MM.1S (cell line): Measurements from ENCODE around the gene CXCL5.

Experiments used
- DNase-seq: peaks from one replicate; pipeline ENCODE4 v3.0.0-alpha.2; 2015
- H2AFZ ChIP-seq: fragments of 300-600 bp; sonication (generic); 2 replicates; pipeline ENCODE4 v1.6.0; 2016; ENCODE audit warnings: antibody characterized with exemption, low read length
- H3F3A ChIP-seq: fragments of 300-600 bp; sonication (generic); 2 replicates; pipeline ENCODE4 v1.6.1; 2016; ENCODE audit warnings: mild to moderate bottlenecking, antibody characterized with exemption, low read length, moderate library complexity, mixed read lengths; ENCODE audit not compliant: insufficient read depth
- H3K27ac ChIP-seq: fragments of 300-600 bp; sonication (generic); 2 replicates; pipeline ENCODE4 v1.5.1; 2016; ENCODE audit warnings: mild to moderate bottlenecking, low read length
- H3K27me3 ChIP-seq: fragments of 300-600 bp; sonication (generic); replicated peaks from 2 replicates; pipeline ENCODE4 v1.6.0; 2016; ENCODE audit warnings: low read length; ENCODE audit not compliant: insufficient read depth
- H3K36me3 ChIP-seq: fragments of 300-600 bp; sonication (generic); replicated peaks from 2 replicates; pipeline ENCODE4 v1.6.1; 2016; ENCODE audit warnings: mild to moderate bottlenecking, low read length, mixed read lengths; ENCODE audit not compliant: insufficient read depth
- H3K4me1 ChIP-seq: fragments of 300-600 bp; sonication (generic); 2 replicates; pipeline ENCODE4 v1.6.1; 2016; ENCODE audit warnings: low read length, mixed read lengths
- H3K4me2 ChIP-seq: fragments of 300-600 bp; sonication (generic); 2 replicates; pipeline ENCODE4 v1.6.0; 2016; ENCODE audit warnings: low read depth, low read length
- H3K4me3 ChIP-seq: fragments of 300-600 bp; sonication (generic); 2 replicates; pipeline ENCODE4 v1.5.1; 2016; ENCODE audit warnings: low read length, mixed read lengths
- H3K79me2 ChIP-seq: fragments of 300-600 bp; sonication (generic); 2 replicates; pipeline ENCODE4 v1.6.1; 2016; ENCODE audit warnings: mixed run types, low read length, mixed read lengths
- H3K9ac ChIP-seq: fragments of 300-600 bp; sonication (generic); 2 replicates; pipeline ENCODE4 v1.6.1; 2016; ENCODE audit warnings: low read length, mixed read lengths
- H3K9me2 ChIP-seq: fragments of 300-600 bp; sonication (generic); replicated peaks from 2 replicates; pipeline ENCODE4 v1.6.1; 2016; ENCODE audit warnings: mild to moderate bottlenecking, low read length, mixed read lengths; ENCODE audit not compliant: insufficient read depth
- H3K9me3 ChIP-seq: fragments of 300-600 bp; sonication (generic); replicated peaks from 2 replicates; pipeline ENCODE4 v1.6.1; 2016; ENCODE audit warnings: mild to moderate bottlenecking, low read length, mixed read lengths; ENCODE audit not compliant: insufficient read depth
- H4K20me1 ChIP-seq: fragments of 300-600 bp; sonication (generic); 2 replicates; pipeline ENCODE4 v1.6.1; 2016; ENCODE audit warnings: mild to moderate bottlenecking, low read length, moderate library complexity, mixed read lengths; ENCODE audit not compliant: insufficient read depth
- CTCF ChIP-seq: fragments of 300-600 bp; sonication (generic); IDR thresholded peaks from 2 replicates; pipeline ENCODE4 v1.5.1; 2016; ENCODE audit warnings: antibody characterized with exemption, low read length, mixed read lengths
- EZH2 ChIP-seq: fragments of 300-600 bp; sonication (generic); optimal IDR thresholded peaks from 2 replicates; pipeline ENCODE3; 2017; ENCODE audit warnings: low read depth, mild to moderate bottlenecking, antibody characterized with exemption, low read length, mixed read lengths
- EZH2phosphoT487 ChIP-seq: fragments of 300-600 bp; sonication (generic); IDR thresholded peaks from 2 replicates; pipeline ENCODE4 v1.6.1; 2018; ENCODE audit warnings: antibody characterized with exemption, low read length

Gene CXCL5

GRCh38 chr4:74031576-74031975 lies 33.1 kb upstream of the CXCL5 start:
- Histone ChIP-seq H3K27me3 (no peaks in the 10 kb centered on the region), H3K9me2 (no peaks in the 10 kb centered on the region), H3K9me3 (no peaks in the 10 kb centered on the region), H3K9ac (no peak overlapping the region), H3K27ac (no peak overlapping the region), H3K79me2 (no peaks in the 10 kb centered on the region), H3K4me3 (no peak overlapping the region), H3F3A (no peaks in the 10 kb centered on the region), H3K4me2 (no peak overlapping the region), H2AFZ (no peak overlapping the region), H4K20me1 (no peaks in the 10 kb centered on the region), H3K4me1 (no peaks in the 10 kb centered on the region), H3K36me3 (no peaks in the 10 kb centered on the region)
- TF ChIP-seq EZH2phosphoT487 (no peak), CTCF (no peak)
- DNase-seq: no peak

GRCh38 chr4:74030285-74030684 lies 31.8 kb upstream of the CXCL5 start:
- no peaks in the 10 kb centered on the region for H3K4me1 ChIP-seq

GRCh38 chr4:74028504-74028903 lies 30.0 kb upstream of the CXCL5 start:
- H3K27me3 ChIP-seq: no peaks in the 10 kb centered on the region
- H3K9ac ChIP-seq: no peak overlapping the region
- H3K9me2 ChIP-seq: no peaks in the 10 kb centered on the region
- no peak overlapping the region for H3K27ac ChIP-seq
- no peaks in the 10 kb centered on the region for H3K79me2 ChIP-seq
- DNase-seq: no peak
- TF ChIP-seq CTCF (no peak), EZH2 (no peak), EZH2phosphoT487 (no peak)
- H3K4me2 ChIP-seq: no peak overlapping the region
- no peaks in the 10 kb centered on the region for H4K20me1 ChIP-seq
- H3K4me3 ChIP-seq: no peak overlapping the region
- H3K9me3 ChIP-seq: no peaks in the 10 kb centered on the region
- no peak overlapping the region for H2AFZ ChIP-seq
- no peaks in the 10 kb centered on the region for H3F3A ChIP-seq
- H3K36me3 ChIP-seq: no peaks in the 10 kb centered on the region
- H3K4me1 ChIP-seq: no peaks in the 10 kb centered on the region

More at GRCh38 chr4:74030285-74030684, 31.8 kb upstream of the CXCL5 start:
- Histone ChIP-seq H2AFZ (no peak overlapping the region), H3F3A (no peaks in the 10 kb centered on the region), H3K9me3 (no peaks in the 10 kb centered on the region), H3K27me3 (no peaks in the 10 kb centered on the region), H3K36me3 (no peaks in the 10 kb centered on the region), H3K4me3 (no peak overlapping the region), H3K4me2 (no peak overlapping the region), H4K20me1 (no peaks in the 10 kb centered on the region), H3K9ac (no peak overlapping the region), H3K79me2 (no peaks in the 10 kb centered on the region), H3K27ac (no peak overlapping the region), H3K9me2 (no peaks in the 10 kb centered on the region)
- DNase-seq: no peak
- no peak for TF ChIP-seq EZH2
- TF ChIP-seq CTCF: no peak
- TF ChIP-seq EZH2phosphoT487: no peak
